ENCODE data around the gene FHOD3.
A peak's percentile ranks its signal among the peaks of the same experiment; 100 is the strongest.

Gene FHOD3

DNA sequence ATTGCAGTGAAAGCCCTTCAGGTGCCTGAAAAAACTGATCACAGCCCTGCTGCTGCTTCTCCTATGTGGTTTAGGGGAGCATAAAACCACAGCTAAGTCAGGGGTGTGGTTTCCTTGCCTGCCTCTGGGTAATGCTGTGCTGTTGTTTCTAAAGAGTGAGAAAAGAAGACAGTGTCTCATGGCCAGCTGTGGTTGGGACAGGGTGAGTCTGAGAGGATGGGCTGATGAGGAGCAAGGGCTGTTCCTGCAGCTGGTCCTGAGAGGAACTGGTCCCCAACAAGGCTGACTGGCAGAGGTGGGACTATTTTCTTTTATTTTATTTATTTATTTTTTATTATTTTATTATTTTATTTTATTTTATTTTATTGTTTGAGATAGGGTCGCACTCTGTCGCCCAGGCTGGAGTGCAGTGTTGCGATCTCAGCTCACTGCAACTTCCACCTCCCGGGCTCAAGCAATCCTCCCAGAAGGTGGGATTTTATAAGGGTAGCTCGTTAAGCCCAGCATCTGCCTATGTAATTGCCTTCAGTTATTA, 236.7 kb downstream of the FHOD3 start:
- TF ChIP-seq EZH2phosphoT487 (IDR thresholded peaks at IDR 0.05; ENCODE audit: borderline replicate concordance), result no peak
- TF ChIP-seq, protein P1, sequence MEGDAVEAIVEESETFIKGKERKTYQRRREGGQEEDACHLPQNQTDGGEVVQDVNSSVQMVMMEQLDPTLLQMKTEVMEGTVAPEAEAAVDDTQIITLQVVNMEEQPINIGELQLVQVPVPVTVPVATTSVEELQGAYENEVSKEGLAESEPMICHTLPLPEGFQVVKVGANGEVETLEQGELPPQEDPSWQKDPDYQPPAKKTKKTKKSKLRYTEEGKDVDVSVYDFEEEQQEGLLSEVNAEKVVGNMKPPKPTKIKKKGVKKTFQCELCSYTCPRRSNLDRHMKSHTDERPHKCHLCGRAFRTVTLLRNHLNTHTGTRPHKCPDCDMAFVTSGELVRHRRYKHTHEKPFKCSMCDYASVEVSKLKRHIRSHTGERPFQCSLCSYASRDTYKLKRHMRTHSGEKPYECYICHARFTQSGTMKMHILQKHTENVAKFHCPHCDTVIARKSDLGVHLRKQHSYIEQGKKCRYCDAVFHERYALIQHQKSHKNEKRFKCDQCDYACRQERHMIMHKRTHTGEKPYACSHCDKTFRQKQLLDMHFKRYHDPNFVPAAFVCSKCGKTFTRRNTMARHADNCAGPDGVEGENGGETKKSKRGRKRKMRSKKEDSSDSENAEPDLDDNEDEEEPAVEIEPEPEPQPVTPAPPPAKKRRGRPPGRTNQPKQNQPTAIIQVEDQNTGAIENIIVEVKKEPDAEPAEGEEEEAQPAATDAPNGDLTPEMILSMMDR (conservative IDR thresholded peaks at IDR 0.05; ENCODE audit: low read length), result no peak; the same call in 1 of the 2 replicates
- no peak overlapping the region for H3K9ac ChIP-seq (ENCODE audit: low read depth, low read length, poor library complexity, severe bottlenecking)

DNA sequence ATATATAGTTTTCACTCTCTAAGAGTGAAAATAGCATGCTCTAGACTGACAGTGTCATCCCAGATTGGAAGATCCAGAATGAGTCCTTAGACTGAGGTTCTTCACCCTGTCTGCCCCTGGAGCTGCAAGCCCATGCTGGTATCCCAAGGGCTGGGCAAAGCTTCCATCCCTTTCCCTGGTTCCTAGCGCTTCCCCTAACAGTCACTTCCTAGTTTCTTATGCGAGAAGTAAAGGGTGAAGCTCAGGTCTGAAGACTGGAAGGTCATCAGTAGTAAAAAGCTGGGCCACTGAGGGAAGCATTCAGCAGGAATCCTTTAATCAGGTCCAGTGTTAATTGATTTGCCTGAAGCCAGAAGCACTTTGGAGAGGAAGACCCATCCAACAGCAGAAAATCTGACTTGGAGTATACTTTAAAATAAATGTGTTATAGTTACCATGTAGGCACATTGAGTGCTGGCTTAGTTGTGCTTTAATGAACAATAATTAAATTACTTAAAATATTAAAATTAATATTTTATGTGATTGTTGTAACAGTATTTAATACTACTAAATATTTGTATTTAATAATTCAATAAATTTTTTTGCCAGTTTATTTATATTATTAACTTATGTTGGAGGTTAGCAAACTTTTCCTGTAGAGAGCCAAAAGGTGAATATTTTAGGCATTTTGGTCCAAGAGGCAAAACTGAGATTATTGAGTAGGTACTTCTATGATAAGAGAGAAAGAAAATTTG, 237.9 kb downstream of the FHOD3 start:
- Histone ChIP-seq H3K36me3 (ENCODE audit: insufficient read depth, low read length) (no peaks in the 10 kb centered on the region), H3K4me3 (ENCODE audit: low read length, poor library complexity, severe bottlenecking) (no peak overlapping the region), H3K27me3 (ENCODE audit: insufficient read depth, low read length, poor library complexity, severe bottlenecking) (no peaks in the 10 kb centered on the region), H3K79me2 (ENCODE audit: insufficient read depth, low read length) (no peaks in the 10 kb centered on the region), H3K9me3 (ENCODE audit: insufficient read depth, low read depth, low read length) (no peaks in the 10 kb centered on the region), H3F3A (ENCODE audit: low read depth) (no peaks in the 10 kb centered on the region), H3K4me2 (ENCODE audit: low read depth, low read length, poor library complexity, severe bottlenecking) (no peak overlapping the region), H2AFZ (ENCODE audit: low read length) (no peak overlapping the region), H3K9ac (ENCODE audit: low read depth, low read length, poor library complexity, severe bottlenecking) (no peak overlapping the region), H4K20me1 (ENCODE audit: insufficient read depth, low read length, poor library complexity, severe bottlenecking) (no peaks in the 10 kb centered on the region), H3K9me2 (replicated peaks; ENCODE audit: low read depth, low read length) (no peaks in the 10 kb centered on the region), H3K4me1 (ENCODE audit: insufficient read depth, low read length, poor library complexity, severe bottlenecking) (peaks cover 8% of the 10 kb centered on the region)
- TF ChIP-seq, protein P1 (conservative IDR thresholded peaks at IDR 0.05; ENCODE audit: low read length), result no peak
- TF ChIP-seq EZH2phosphoT487 (IDR thresholded peaks at IDR 0.05; ENCODE audit: borderline replicate concordance), result no peak

More for the DNA sequence above, 236.7 kb downstream of the FHOD3 start:
- Histone ChIP-seq H2AFZ (ENCODE audit: low read length) (no peak overlapping the region), H3K9me3 (ENCODE audit: insufficient read depth, low read depth, low read length) (no peaks in the 10 kb centered on the region), H3K79me2 (ENCODE audit: insufficient read depth, low read length) (no peaks in the 10 kb centered on the region), H3K36me3 (ENCODE audit: insufficient read depth, low read length) (no peaks in the 10 kb centered on the region), H3F3A (ENCODE audit: low read depth) (no peaks in the 10 kb centered on the region), H3K4me1 (ENCODE audit: insufficient read depth, low read length, poor library complexity, severe bottlenecking) (peaks cover 8% of the 10 kb centered on the region), H3K4me3 (ENCODE audit: low read length, poor library complexity, severe bottlenecking) (no peak overlapping the region), H3K4me2 (ENCODE audit: low read depth, low read length, poor library complexity, severe bottlenecking) (peak overlapping the region; percentile 40), H3K9me2 (replicated peaks; ENCODE audit: low read depth, low read length) (no peaks in the 10 kb centered on the region), H3K27me3 (ENCODE audit: insufficient read depth, low read length, poor library complexity, severe bottlenecking) (no peaks in the 10 kb centered on the region), H4K20me1 (ENCODE audit: insufficient read depth, low read length, poor library complexity, severe bottlenecking) (no peaks in the 10 kb centered on the region)

DNA sequence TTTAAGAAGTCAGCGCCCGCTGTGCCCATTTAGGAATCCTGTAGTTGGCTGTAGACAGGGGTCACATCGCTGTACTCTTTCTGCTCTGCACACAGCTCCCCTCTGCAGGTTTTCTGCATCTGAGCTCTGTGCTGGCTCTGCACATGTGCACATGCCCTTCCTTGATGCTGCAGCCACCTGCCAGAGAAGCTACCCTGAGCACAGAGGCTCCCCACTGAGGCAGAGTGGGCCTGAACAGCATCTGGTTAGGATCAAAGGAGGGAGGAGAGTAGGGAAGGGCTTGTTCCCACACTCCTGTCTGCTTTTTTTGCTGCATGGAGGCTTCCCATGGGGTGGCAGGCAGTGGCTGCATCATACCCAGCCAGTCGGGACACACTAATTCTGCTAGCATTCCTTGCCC, 238.9 kb downstream of the FHOD3 start:
- TF ChIP-seq, protein P1 (conservative IDR thresholded peaks at IDR 0.05; ENCODE audit: low read length), result no peak
- TF ChIP-seq EZH2phosphoT487 (IDR thresholded peaks at IDR 0.05; ENCODE audit: borderline replicate concordance), result no peak
- H3K4me3 ChIP-seq (ENCODE audit: low read length, poor library complexity, severe bottlenecking), result no peak overlapping the region

More for the DNA sequence above, 238.9 kb downstream of the FHOD3 start:
- no peaks in the 10 kb centered on the region for H3K9me2 ChIP-seq (replicated peaks; ENCODE audit: low read depth, low read length)
- no peak overlapping the region for H3K9ac ChIP-seq (ENCODE audit: low read depth, low read length, poor library complexity, severe bottlenecking)
- no peaks in the 10 kb centered on the region for H3F3A ChIP-seq (ENCODE audit: low read depth)
- peaks cover 8% of the 10 kb centered on the region for H3K4me1 ChIP-seq (ENCODE audit: insufficient read depth, low read length, poor library complexity, severe bottlenecking)
- H3K9me3 ChIP-seq (ENCODE audit: insufficient read depth, low read depth, low read length), result no peaks in the 10 kb centered on the region
- H4K20me1 ChIP-seq (ENCODE audit: insufficient read depth, low read length, poor library complexity, severe bottlenecking), result no peaks in the 10 kb centered on the region
- H2AFZ ChIP-seq (ENCODE audit: low read length), result no peak overlapping the region
- H3K4me2 ChIP-seq (ENCODE audit: low read depth, low read length, poor library complexity, severe bottlenecking), result no peak overlapping the region
- no peaks in the 10 kb centered on the region for H3K36me3 ChIP-seq (ENCODE audit: insufficient read depth, low read length)
- no peaks in the 10 kb centered on the region for H3K27me3 ChIP-seq (ENCODE audit: insufficient read depth, low read length, poor library complexity, severe bottlenecking)
- no peaks in the 10 kb centered on the region for H3K79me2 ChIP-seq (ENCODE audit: insufficient read depth, low read length)
